GM03348 (cell line): ENCODE data around the gene NF1.
"Not testable (repeated sequence)": the region's sequence is repeated elsewhere in the genome, so short reads cannot be mapped to it uniquely, and the experiment has no call there.

Experiments
- DNase-seq: peaks from one replicate; pipeline ENCODE4 v3.0.0; 2012; ENCODE audit warnings: low spot score

NF1 gene, protein sequence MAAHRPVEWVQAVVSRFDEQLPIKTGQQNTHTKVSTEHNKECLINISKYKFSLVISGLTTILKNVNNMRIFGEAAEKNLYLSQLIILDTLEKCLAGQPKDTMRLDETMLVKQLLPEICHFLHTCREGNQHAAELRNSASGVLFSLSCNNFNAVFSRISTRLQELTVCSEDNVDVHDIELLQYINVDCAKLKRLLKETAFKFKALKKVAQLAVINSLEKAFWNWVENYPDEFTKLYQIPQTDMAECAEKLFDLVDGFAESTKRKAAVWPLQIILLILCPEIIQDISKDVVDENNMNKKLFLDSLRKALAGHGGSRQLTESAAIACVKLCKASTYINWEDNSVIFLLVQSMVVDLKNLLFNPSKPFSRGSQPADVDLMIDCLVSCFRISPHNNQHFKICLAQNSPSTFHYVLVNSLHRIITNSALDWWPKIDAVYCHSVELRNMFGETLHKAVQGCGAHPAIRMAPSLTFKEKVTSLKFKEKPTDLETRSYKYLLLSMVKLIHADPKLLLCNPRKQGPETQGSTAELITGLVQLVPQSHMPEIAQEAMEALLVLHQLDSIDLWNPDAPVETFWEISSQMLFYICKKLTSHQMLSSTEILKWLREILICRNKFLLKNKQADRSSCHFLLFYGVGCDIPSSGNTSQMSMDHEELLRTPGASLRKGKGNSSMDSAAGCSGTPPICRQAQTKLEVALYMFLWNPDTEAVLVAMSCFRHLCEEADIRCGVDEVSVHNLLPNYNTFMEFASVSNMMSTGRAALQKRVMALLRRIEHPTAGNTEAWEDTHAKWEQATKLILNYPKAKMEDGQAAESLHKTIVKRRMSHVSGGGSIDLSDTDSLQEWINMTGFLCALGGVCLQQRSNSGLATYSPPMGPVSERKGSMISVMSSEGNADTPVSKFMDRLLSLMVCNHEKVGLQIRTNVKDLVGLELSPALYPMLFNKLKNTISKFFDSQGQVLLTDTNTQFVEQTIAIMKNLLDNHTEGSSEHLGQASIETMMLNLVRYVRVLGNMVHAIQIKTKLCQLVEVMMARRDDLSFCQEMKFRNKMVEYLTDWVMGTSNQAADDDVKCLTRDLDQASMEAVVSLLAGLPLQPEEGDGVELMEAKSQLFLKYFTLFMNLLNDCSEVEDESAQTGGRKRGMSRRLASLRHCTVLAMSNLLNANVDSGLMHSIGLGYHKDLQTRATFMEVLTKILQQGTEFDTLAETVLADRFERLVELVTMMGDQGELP (N-terminal part only)

DNA sequence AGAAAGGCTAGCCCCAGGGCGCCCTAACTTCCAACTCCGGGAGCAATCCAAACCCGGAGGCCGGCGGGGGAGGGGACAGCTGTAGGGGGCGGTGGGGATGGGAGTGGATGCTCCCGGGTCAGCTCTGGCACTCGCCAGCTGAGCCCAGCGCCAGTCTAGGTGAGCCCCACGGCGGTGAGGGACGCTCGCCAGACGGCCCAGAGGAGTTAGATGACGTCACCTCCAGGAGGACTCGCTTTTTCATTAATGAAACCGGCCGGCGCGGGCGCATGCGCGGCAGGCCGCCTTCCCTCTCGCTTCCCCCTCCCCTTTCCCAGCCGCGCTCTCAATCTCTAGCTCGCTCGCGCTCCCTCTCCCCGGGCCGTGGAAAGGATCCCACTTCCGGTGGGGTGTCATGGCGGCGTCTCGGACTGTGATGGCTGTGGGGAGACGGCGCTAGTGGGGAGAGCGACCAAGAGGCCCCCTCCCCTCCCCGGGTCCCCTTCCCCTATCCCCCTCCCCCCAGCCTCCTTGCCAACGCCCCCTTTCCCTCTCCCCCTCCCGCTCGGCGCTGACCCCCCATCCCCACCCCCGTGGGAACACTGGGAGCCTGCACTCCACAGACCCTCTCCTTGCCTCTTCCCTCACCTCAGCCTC lies at the start of gene NF1:
Gene NF1, plus strand, starts transcription at position 378 of the 636 bp plus-strand sequence. CDS start 333 bp downstream, outside the sequence.
- peak; percentile 99 for DNase-seq

DNA sequence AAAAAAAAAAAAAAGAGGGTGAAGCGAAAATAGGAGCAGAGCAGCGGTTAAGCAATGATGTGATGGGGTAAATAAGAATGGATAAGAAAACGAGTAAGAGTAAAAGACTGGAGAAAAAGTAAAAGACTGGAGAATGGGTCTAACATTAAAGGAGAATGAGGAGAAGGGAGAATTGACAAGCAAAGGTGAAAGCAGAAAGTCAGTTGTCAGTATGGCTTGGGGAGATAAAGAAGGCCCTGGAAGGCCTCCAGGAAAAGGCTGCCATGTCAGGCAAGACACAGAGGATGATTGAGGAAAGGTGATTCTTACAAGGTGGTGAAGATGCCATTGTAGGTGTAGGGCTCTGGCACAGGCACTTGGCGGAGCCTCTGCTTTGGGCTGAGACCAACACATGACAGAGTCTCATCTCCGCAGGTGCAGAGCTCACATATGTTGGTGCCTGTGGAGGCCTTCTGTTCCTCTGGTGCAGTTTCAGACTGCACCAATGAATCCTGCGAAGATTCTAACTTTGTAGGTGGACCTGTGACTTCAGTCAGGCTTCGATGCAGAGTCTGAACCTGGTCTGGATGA lies 47.8 kb upstream of the NF1 start:
- not testable (repeated sequence) for DNase-seq

DNA sequence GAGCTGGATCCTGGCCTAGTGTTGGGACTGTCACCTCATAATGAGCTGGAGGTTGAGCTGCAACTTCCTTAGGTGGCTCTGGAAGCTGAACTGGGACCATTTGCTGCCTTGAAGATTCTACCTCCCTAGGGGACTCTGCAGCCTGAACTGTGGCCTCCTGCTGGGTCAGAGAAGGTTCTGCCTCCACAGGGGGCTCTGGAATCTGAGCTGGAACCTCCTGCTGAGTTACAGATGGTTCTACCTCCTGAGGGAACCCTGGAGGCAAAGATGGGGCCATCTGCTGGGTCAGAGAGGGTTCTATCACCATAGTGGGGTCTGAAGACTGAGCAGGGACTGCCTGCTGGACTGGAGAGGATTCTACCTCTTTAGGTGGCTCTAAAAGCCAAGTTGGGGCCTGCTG lies 46.6 kb upstream of the NF1 start:
- no peak for DNase-seq

DNA sequence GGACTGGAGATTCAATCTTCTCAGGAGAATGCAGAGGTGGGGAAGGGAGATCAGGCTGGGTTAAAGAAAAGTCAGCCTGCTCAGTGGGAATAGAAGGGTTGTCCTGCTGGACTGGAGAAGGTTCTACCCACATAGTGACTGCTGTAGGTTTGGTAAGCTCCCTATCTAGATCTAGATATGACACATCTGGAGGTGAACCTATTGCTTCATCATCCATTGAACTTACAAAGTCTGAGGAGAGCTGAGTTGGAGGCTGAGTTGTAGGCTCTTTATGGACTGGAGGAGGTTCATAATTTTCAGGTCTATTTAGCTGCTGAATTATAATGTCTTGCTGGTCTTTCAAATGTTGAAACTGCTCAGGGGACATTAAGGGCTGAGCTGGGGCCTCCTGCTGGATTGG lies 46.0 kb upstream of the NF1 start:
- peak; percentile 24 for DNase-seq

DNA sequence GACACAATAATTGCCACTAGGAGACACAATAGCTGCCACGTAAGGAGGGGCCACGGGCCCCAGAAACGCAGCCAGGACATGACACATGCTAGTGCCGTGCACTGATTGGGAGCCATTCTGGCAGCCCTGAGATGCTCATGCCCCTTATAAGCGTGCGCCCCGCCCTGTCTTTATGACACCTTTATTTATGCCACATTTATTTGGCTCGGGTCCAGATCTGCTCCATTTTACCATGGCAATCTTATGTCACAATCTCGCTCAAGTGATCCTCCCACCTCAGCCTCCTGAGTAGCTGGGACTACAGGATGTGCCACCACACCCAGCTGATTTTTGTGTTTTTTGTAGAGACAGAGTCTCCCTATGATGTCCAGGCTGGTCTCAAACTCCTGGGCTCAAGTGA lies 43.8 kb upstream of the NF1 start:
- no peak for DNase-seq

DNA sequence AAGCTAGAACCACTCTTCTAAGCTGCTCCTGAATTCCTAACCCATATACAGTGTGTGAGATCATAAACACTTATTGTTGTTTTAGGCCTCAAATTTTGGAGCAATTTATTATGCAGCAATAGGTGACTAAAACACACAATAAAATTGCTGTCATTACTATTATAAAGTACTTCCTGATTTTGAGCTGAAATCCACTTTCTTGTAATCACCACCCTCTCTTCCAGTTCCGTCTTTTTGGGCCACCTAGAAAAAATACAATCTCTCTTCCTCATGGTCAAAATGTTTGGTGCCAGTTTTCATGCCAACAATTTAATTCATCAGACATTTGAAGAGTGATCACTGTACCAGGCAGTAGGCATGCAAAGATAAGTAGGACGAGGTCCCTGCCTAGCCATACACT lies 43.3 kb upstream of the NF1 start:
- no peak for DNase-seq

DNA sequence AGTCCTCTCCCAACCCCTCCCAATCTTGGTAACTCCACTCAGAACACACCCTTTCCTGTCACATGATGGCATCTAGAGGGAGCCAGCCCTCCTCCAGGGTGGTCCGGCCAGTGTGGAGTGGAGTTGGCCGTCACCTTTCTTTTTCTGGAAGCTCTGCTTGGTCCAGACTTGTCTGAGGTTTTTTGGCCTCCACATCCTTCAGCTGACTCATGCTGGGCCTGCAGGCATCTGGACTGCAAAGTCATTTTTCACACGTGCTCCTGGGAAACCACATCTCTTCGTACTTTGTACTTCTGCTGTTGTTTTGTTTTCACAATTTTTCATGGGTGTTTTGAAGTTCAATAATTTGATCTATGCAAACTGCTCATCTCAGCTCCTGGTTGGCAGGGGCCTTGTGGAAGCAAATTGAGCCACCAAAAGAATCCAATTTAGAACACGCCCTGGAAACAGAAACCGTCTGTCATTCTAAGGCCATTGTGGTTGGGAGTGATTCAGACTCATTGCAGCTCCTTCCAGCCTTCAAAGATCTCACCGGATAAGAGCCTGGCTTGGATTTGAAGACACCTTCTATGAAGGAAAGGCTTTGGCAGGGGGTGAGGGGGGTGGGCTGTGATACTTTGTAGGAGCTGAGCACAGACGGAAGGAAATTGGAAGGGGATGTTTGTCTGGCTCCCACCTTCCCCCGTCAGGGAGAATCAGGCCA lies 42.4 kb upstream of the NF1 start:
- DNase-seq: peak; percentile 91

DNA sequence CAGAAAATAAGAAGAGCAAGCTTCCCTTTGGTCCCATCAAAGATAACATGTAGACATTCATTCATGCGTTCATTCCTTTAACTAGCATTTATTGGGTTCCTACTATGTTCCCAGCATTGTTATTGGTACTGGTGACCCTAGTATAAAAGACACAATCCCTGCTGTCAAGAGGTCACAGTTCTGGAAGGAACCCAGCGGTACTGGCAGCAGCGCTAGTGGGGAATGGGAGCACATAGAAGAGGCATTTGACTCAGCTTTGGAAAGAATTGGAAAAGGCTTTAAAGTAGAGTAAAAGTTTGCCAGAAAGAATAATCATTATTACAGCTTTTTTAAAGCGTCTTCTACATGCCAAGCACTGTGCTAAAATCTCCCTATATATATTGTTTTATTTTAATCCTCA lies 41.7 kb upstream of the NF1 start:
- DNase-seq: no peak

DNA sequence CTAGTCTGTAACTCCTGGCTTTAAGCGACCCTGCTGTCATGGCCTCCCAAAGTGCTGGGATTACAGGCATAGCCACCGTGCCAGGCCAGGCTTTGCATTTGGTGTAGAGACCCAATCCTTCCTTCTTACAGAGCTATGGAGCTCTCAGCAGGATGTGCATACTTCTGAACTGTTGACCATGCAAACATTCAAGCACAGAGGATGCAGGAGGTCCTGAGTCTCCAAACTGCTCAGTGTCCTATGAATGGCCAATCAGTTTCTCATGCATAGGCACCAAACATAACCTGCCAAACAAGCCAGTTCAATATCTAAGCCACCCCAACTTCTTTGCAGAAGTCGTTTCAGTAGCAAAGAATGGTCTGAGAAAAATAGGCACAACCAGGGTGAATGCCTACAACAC lies 40.0 kb upstream of the NF1 start:
- DNase-seq: no peak

DNA sequence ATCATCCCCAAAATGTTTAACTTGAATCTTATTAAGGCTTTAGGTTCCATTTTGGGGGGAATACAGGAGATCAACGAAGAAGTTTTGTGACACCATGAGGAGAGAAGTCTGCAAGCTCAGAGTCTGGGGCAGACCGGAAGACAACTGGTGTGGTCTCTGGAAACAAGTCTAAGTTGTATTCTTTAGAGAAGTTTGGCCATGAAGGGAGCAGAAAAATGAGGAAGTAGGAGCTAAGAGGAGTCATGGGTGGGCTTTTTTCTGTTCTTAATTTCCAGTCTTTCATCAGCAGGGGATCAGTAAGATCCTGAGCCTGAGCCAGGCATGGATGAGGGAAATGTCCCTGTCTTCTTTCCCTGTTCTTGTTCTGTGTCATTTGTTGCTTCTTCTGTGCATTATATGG lies 35.8 kb upstream of the NF1 start:
- no peak for DNase-seq

DNA sequence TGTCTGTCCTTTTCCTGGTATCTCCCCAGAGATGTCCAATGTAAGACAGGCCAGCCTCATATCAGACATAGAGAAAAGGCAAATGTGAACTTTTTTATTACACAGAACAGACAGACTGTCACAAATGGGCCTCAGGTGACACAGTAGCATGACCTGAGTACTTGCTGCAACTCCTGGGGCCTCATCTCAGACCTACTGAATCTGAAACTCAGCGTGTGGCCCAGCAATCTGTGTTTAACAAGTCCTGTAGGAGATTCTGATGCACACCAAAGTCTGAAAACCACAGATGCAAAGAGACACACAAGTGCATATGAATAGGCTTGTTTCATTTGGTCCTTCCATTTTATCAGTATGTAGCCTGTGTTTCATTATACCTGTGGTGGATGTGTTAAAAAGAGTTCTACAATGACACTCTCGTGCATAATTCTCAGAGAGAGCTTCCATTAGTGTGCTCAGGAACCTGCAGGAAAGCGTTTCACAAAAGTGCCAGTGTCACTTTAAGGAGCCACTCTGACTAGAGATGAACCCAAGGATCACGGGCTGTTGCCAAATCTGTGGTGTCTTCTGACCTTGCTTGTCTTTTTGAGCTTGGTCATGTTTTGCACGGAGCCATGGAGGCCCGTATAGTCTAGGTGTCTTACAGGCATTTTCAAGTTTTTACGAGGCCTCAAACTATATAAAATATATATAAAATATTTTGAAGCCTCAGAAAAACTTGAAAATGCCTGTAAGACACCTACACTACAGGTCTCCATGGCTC lies 33.8 kb upstream of the NF1 start:
- no peak for DNase-seq

DNA sequence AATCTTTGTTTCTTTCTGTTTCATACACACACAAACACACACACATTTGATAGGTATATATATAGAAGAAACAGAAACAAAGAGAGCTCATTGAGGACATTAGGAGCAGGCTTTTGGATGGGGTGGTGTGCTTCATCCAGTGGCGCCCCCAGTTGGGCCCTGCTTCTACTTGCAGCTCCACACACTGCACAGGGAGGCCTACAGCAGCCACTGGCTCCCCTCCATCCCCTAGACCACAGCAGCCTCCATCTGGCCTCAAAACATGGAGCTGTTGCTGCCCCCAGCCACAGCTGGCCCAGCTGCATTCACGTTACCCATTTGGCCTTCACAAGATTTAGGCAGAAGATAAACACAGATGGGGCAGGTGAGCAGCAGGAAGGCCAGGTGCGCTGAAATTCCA lies 33.1 kb upstream of the NF1 start:
- DNase-seq: no peak

DNA sequence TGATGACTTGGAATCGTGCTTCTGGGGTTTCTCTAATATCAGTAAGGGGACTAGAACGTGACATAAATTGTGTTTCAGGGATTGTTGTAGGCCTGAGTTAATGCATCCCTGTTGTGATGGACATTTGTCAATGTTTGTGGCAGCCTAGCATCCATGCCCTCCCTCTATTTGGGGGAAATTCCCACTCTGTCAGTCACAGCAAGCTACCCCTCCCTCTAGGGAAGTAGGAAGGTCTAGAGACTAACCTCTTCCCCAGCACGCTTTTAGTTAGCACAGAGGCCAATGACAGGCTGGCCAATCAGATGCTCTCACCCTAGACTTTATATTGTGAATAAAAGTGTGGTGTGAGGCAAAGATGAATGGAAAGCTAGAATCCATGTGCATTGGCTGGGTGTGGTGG lies 32.4 kb upstream of the NF1 start:
- DNase-seq: no peak

DNA sequence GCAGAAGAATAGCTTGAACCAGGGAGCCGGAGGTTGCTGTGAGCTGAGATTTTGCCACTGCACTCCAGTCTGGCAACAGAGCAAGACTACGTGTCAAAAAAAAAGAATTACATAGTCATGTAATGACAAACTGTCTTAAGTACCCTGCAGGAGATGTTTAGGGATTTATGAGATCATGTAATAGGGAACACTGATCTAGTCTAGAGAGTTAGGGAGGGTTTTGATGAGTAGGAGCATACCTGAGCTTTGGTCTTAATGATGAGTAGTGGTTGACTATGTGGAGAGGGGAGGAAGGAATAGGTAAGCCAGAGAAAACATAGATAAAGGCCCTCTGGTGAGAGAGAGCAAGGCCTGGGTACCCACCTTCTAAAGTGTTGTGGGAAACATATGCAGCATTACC lies 30.1 kb upstream of the NF1 start:
- DNase-seq: no peak

DNA sequence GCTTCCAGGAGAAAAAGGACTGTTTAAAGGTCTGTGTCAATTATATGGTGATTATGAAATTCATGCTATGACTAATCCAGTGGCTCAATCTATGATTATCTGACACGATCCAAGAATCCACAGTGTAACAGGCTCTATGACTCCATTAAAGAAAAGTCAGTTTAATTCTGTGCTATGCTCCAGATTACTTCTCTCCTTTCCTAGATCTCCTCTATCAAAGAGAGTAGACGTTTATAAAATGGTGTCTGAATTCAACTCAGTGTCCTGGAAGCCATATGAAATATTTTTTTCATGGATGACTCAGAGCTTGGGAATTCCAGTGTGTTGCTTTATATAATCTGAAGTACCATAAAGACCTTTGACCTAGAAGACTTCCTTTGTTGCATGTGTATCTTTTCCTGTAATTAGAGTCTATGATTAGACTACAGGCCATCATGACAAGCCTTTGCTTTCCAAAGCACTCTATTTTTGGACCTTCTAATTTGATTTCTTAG lies 27.0 kb upstream of the NF1 start:
- peak; percentile 83 for DNase-seq

DNA sequence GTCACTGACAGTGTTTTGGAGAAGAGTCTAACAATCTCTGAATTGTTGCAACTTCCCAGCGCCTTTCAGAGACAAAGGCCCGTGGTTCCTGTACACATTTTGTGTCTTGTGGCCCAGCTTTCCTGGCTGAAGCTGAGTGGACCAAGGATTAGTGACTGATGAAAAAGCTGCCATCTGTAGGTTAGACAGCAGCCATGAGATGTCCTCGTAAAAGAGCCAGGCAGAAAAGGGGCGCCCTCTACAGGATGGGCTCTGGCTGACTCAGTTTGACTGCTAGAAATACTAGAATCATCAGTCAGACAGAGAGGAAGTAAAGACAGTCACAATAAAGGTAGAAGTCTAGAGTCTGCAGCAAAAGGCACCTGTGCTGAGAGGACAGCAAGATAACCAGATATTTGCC lies 26.5 kb upstream of the NF1 start:
- no peak for DNase-seq

DNA sequence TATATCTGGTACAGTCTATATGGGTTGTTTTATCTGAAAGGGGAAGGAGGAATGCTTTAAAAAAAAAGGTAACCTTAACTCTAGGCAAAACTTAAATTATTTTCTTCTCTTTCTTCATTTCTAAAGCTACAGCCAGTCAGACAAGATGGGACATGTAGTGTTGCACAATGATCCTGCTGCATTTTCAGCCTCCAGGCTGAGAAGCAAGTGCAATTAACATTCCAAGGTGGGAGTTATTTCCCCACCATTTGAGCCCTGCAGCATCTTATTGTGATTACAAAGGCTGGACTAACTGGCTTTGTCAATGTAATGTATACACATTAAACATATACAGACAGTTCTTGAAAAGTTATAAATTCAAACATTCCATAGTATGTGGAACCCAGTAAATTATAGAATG lies 22.6 kb upstream of the NF1 start:
- DNase-seq: peak; percentile 60

DNA sequence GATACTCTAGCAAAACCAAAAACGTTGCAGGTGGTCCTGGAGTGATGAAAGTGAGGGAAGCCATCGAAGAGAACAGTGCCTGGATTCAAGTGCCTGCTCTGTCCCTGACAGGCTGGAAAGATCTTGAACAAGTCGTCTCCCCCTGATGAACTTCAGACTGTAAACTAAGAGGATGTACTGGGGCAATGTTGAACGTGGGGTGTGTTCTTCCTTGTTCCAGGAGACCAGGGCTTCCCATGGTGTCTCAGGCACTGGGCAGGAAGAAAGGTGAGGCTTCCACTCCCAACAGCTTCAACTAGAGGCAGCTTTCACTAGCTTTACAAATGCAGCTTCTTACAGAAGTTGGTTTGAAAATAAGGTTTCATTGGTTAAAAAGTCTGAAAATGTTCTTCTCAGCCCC lies 21.4 kb upstream of the NF1 start:
- DNase-seq: no peak

DNA sequence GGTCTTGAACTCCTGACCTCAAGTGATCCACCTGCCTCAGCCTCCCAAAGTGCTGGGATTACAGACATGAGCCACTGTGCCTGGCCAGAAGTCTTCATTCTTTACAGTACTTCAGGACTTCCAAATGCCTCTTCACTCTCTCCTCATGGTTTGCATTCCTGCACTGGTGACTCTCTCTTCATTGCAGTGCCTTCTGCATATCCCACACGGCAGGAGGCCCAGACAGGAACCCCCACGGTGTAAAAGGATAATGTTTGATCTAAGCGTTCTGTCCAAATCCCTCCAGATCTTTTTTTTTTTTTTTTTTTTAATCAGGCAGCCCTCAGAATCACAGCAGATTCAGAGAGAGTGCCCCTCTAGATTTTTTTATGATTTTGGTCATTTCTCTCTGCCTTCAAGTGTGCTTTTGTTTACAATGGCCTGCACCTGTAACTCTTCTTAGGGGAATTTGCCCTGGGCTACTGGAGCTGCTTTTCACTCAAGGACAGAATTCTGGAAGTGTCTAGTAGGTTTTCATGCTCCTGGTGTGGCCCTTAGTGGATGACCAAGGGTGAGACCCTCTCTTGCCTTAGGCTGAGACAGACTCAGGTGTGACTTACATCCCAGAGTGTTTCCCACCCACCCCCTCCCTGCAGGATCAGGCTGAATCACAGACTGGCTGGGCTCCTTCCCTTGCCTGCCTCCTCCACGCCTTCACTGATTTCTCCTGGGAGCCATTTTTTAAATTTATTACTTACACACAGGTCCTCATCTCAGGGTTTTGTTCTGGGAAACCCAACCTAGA lies 19.8 kb upstream of the NF1 start:
- peak; percentile 65 for DNase-seq
